ENCODE measurements around the gene EPS8L3. TPM values are rescaled to one million over a fixed set of nuclear protein-coding genes. Genes with fewer than 3 reads are reported as not detected.

EPS8L3 gene
- total RNA-seq: not detected in 2 replicates

GRCh38 chr1:109763646-109764415 is at the start of gene EPS8L3:
Gene EPS8L3, minus strand, starts transcription at chr1:109763923. Its CDS starts 2,174 bp downstream, at chr1:109761749.

DNA sequence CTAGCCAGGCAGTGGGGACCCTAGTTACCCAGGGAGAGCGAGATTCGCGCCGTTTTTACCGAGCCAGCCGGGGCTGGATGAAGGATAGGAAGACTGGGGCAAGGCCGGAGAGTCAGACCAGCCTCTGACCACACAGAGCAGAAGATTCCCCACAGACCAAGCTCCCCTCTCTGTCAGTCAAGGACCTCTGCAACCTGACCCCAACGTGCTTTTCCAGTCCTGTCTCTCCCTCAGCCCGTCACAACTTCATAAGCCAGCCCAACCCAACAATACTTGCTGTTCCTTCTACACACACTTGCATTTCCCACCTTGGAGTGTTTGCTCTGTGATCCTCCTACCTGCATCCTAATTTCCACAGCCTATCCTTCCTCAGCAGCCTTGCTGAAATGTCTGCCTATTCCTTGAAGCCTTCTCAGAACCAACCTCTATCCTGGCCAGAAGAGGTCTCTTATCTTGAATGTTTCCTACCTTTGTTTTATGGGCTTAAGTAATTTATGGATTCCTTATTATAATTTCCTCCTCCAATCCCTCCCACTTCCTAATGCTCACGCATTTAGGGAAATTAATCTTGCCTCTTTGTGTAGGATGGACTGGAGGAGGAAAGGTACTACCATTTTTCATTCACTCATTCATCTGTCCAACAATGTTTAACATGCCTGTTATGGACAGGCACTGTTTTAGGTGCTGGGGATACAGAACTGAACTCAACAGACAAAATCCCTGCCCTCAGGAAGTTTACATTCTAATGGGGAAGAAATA is 22.9 kb downstream of the EPS8L3 start, which contains the start of gene GSTM3:
GSTM3 (minus strand) TSS at position 424 of the 759 bp plus-strand sequence. CDS start 751 bp downstream, outside the sequence.

GRCh38 chr1:109711593-109712320 is 52.0 kb downstream of the EPS8L3 start, which contains the start of gene GSTM5:
Gene GSTM5, plus strand, starts transcription at chr1:109712251. Its CDS starts 62 bp downstream, at chr1:109712313.

Other genes with a start within 250 kb of the EPS8L3 start
- gene GPR61, start 224.1 kb downstream of the EPS8L3 start, total RNA-seq: under 0.01 and 0.39 TPM in 2 replicates
- 14.0 and 16.6 TPM in 2 replicates for gene GNAI3, start 215.3 kb downstream of the EPS8L3 start, total RNA-seq
- gene GNAT2, start 144.3 kb downstream of the EPS8L3 start, total RNA-seq: not detected in 2 replicates
- gene AMPD2, start 144.1 kb downstream of the EPS8L3 start, total RNA-seq: 59.5 and 63.7 TPM in 2 replicates
- 5.9 and 10.2 TPM in 2 replicates for gene GSTM4, start 107.8 kb downstream of the EPS8L3 start, total RNA-seq
- gene GSTM2, start 95.9 kb downstream of the EPS8L3 start, total RNA-seq: 10.2 and 18.0 TPM in 2 replicates
- gene GSTM1, start 76.1 kb downstream of the EPS8L3 start, total RNA-seq: 13.7 and 16.2 TPM in 2 replicates
- 2.0 and 4.4 TPM in 2 replicates for gene GSTM5, start 51.7 kb downstream of the EPS8L3 start, total RNA-seq
- 37.1 and 37.5 TPM in 2 replicates for gene GSTM3, start 22.9 kb downstream of the EPS8L3 start, total RNA-seq
- 45.0 and 64.7 TPM in 2 replicates for gene CSF1, start 146.9 kb upstream of the EPS8L3 start, total RNA-seq
- 34.2 and 44.0 TPM in 2 replicates for gene AHCYL1, start 220.8 kb upstream of the EPS8L3 start, total RNA-seq

Data from subcutaneous preadipocyte (primary cell).